Endometrium (tissue), 2 donors: ENCODE results near the gene C10orf53.
"Not testable (repeated sequence)": the region's sequence is repeated elsewhere in the genome, so short reads cannot be mapped to it uniquely, and the experiment has no call there.

Experiments
- FAIRE-seq: peaks from 2 replicates; lab custom pipeline; 2012; peaks lifted over from hg19 to GRCh38; lab: Jason Lieb, UNC
- donor health status: control.
- donor health status: control.

The C10orf53 gene

GRCh38 chr10:49688261-49688846 is 8.9 kb downstream of the C10orf53 start:
- FAIRE-seq = no peak

- no peak for FAIRE-seq
Observed at GRCh38 chr10:49688920-49689319, 9.5 kb downstream of the C10orf53 start.

GRCh38 chr10:49689882-49690510 is 10.5 kb downstream of the C10orf53 start:
- no peak for FAIRE-seq

GRCh38 chr10:49690698-49691356 is 11.4 kb downstream of the C10orf53 start:
- no peak for FAIRE-seq

- no peak for FAIRE-seq
Observed at GRCh38 chr10:49691588-49691987, 12.1 kb downstream of the C10orf53 start.

- no peak for FAIRE-seq
Observed at GRCh38 chr10:49694466-49694865, 15.0 kb downstream of the C10orf53 start.

- no peak for FAIRE-seq
Observed at GRCh38 chr10:49696311-49696710, 16.9 kb downstream of the C10orf53 start.

GRCh38 chr10:49698679-49699078 is 19.2 kb downstream of the C10orf53 start:
- no peak for FAIRE-seq

- FAIRE-seq = no peak
Observed at GRCh38 chr10:49700211-49700610, 20.8 kb downstream of the C10orf53 start.

- no peak for FAIRE-seq
Observed at GRCh38 chr10:49700997-49701396, 21.5 kb downstream of the C10orf53 start.

GRCh38 chr10:49707585-49707984 is 28.1 kb downstream of the C10orf53 start:
- FAIRE-seq = no peak

- FAIRE-seq = no peak
Observed at GRCh38 chr10:49709934-49710333, 30.5 kb downstream of the C10orf53 start.

GRCh38 chr10:49710966-49711365 is 31.5 kb downstream of the C10orf53 start:
- no peak for FAIRE-seq

GRCh38 chr10:49711481-49711880 is 32.0 kb downstream of the C10orf53 start:
- FAIRE-seq = no peak

- FAIRE-seq = no peak
Observed at GRCh38 chr10:49713266-49713665, 33.8 kb downstream of the C10orf53 start.

- not testable (repeated sequence) for FAIRE-seq
Observed at GRCh38 chr10:49715157-49715556, 35.7 kb downstream of the C10orf53 start.

GRCh38 chr10:49726593-49726992 is 47.1 kb downstream of the C10orf53 start:
- no peak for FAIRE-seq

- no peak for FAIRE-seq
Observed at GRCh38 chr10:49733866-49734265, 54.4 kb downstream of the C10orf53 start.

GRCh38 chr10:49734676-49735075 is 55.2 kb downstream of the C10orf53 start:
- FAIRE-seq = no peak

- FAIRE-seq = no peak
Observed at GRCh38 chr10:49735161-49735560, 55.7 kb downstream of the C10orf53 start.

GRCh38 chr10:49735848-49736563 is 56.6 kb downstream of the C10orf53 start:
- no peak for FAIRE-seq

- no peak for FAIRE-seq
Observed at GRCh38 chr10:49736564-49737113, 57.2 kb downstream of the C10orf53 start.
